Measurements from ENCODE around the gene EREG. TPM values are rescaled to one million over a fixed set of nuclear protein-coding genes. Genes with fewer than 3 reads are reported as not detected.

The EREG gene
- total RNA-seq, 4 donors from 2014 or later, result 0.07 TPM; not detected in 3

DNA sequence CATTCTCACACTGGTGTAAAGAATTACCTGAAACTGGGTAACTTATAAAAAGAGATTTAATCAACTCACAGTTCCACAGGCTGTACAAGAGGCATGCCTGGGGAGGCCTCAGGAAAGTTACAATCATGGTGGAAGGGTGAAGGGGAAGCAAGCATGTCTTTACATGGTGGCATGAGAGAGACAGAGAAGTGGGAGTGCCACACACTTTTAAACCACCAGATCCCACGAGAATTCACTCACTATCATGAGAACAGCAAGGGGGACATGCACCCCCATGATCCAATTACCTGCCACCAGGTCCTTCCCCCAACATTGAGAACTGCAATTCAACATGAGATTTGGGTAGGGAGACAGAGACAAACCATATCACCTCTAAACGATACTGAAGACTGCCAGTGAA lies 33.7 kb upstream of the EREG start:
- no peak overlapping the region for H3K27ac ChIP-seq
- H3K4me1 ChIP-seq, result no peaks in the 10 kb centered on the region
- peaks cover 0 to 3% of the 10 kb centered on the region in 2 donors for H3K27me3 ChIP-seq
- DNase-seq, result no peak
- no peaks in the 10 kb centered on the region for H3K9me3 ChIP-seq
- TF ChIP-seq POLR2A (IDR thresholded peaks at IDR 0.05), result no peak
- TF ChIP-seq, protein P1, sequence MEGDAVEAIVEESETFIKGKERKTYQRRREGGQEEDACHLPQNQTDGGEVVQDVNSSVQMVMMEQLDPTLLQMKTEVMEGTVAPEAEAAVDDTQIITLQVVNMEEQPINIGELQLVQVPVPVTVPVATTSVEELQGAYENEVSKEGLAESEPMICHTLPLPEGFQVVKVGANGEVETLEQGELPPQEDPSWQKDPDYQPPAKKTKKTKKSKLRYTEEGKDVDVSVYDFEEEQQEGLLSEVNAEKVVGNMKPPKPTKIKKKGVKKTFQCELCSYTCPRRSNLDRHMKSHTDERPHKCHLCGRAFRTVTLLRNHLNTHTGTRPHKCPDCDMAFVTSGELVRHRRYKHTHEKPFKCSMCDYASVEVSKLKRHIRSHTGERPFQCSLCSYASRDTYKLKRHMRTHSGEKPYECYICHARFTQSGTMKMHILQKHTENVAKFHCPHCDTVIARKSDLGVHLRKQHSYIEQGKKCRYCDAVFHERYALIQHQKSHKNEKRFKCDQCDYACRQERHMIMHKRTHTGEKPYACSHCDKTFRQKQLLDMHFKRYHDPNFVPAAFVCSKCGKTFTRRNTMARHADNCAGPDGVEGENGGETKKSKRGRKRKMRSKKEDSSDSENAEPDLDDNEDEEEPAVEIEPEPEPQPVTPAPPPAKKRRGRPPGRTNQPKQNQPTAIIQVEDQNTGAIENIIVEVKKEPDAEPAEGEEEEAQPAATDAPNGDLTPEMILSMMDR (IDR thresholded peaks at IDR 0.05), result no peak
- H3K36me3 ChIP-seq, result no peaks in the 10 kb centered on the region
- H3K4me3 ChIP-seq, result no peak overlapping the region
- intact Hi-C loops (cut with DNase I; ENCODE audit: low total_unique reads), result no loop called here

DNA sequence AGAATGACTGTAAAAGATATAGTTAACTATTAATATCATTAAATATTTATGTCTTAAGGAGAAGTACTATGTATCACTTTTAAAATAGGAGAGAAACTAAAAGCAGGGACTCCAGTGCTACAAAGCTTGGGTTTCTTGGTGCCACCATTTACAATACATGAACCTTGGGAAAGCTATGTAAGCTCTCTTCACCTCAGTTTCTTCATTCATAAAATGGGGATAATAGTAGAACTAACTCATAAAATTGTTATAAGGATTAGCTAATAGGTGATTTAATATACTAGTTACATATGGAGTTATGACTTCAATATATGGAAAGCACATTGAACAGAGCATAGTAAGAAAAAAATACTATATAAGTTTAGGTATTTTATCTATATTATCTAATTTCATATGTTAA lies 33.0 kb upstream of the EREG start:
- Histone ChIP-seq H3K27ac (no peak overlapping the region), H3K36me3 (no peaks in the 10 kb centered on the region), H3K4me3 (no peak overlapping the region), H3K4me1 (no peaks in the 10 kb centered on the region), H3K27me3 (no peaks in the 10 kb centered on the region), H3K9me3 (no peaks in the 10 kb centered on the region)
- TF ChIP-seq, protein P1 (IDR thresholded peaks at IDR 0.05), result no peak
- no peak for TF ChIP-seq POLR2A (IDR thresholded peaks at IDR 0.05)
- no peak for DNase-seq
- intact Hi-C loops (cut with DNase I; ENCODE audit: low total_unique reads), result no loop called here

DNA sequence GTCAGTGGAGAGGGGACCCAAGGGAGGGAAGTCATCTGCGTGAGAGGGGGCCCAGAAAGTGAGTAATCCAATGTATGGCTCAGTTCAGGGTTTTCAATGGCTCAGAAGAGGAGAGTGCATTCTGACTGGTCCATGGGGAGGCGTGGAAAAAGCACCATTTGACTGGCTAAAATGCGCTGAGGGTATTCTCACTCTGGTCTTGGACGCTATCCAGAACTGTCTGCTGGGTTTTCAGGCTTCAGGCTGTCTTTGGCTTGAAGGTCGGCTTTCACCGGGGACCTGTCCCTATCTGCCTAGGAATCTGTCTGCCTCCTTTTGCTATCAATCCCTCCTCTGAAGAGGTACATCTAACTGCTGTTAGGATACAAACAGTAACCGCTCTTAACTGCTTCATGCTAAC lies 30.3 kb upstream of the EREG start:
- H3K4me3 ChIP-seq, result no peak overlapping the region
- H3K36me3 ChIP-seq, result no peaks in the 10 kb centered on the region
- H3K9me3 ChIP-seq, result no peaks in the 10 kb centered on the region
- no peaks in the 10 kb centered on the region for H3K4me1 ChIP-seq
- no peak overlapping the region for H3K27ac ChIP-seq
- no peaks in the 10 kb centered on the region for H3K27me3 ChIP-seq
- intact Hi-C loops (cut with DNase I; ENCODE audit: low total_unique reads), result no loop called here
- DNase-seq, result no peak
- TF ChIP-seq POLR2A (IDR thresholded peaks at IDR 0.05), result no peak
- TF ChIP-seq, protein P1 (IDR thresholded peaks at IDR 0.05), result no peak

DNA sequence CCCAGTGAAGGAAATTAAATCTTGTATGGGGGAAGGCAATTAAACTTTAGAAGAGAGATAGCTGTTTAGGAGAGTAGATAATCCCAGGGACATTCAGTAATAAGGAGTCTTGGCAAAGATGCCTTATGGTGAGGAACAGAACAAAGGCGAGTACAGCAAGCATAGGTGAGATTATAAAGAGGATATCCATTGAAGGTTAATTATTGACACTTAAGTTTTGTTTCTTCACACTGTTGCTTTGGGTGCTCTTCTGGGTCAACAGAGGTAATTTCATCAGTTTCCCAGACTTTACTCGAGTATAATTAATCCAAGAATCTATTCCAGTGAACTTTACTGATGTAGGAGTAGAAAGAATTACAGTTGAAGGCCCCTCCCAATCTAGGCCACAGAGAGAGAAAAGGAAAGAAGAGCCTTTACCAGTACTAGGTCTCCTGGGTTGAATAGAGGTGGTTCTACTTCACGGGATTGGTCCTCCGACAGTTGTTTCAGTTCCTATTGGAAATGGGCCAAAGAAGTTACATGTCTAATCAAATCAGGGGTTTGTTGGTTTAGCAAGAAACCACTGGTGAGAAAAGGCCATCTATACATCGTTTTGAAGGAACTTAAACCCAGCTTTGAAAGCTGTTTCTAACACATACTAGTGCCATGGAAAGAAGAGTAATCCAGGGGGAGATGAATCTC lies 29.5 kb upstream of the EREG start:
- intact Hi-C loops (cut with DNase I; ENCODE audit: low total_unique reads), result no loop called here
- no peak for DNase-seq

DNA sequence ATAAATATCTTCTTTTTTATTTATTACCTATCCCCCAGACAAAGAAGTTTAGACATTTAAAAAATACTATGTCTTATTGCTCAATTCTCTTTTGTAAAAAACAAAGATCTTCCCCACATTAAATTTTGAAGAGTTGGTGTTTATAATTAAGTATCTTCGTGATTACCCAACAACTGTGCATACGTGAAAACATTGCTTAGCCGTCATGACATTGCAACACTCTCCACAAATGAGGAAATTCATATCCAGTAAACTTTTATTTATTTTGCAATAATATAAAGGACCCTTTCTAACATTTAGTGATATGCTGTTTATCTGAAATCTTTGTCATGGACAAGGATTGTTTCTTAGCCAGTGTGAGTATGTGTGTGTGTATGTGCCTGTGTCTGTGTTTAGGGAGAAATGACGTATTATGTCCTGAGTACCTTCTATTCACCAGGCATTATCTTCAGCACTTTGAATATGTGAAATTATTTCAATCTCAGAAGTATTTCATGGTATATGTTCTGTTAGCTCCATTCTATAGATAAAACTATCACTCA lies 26.1 kb upstream of the EREG start:
- intact Hi-C loops (cut with DNase I; ENCODE audit: low total_unique reads), result no loop called here
- no peaks in the 10 kb centered on the region for H3K36me3 ChIP-seq
- no peaks in the 10 kb centered on the region for H3K4me1 ChIP-seq
- no peak for DNase-seq
- no peaks in the 10 kb centered on the region for H3K27me3 ChIP-seq
- TF ChIP-seq, protein P1 (IDR thresholded peaks at IDR 0.05), result no peak
- TF ChIP-seq POLR2A (IDR thresholded peaks at IDR 0.05), result no peak
- H3K4me3 ChIP-seq, result no peak overlapping the region
- no peak overlapping the region for H3K27ac ChIP-seq
- H3K9me3 ChIP-seq, result no peaks in the 10 kb centered on the region

More for the DNA sequence above, 29.5 kb upstream of the EREG start:
- no peak overlapping the region for H3K27ac ChIP-seq
- H3K4me1 ChIP-seq, result no peaks in the 10 kb centered on the region
- no peaks in the 10 kb centered on the region for H3K9me3 ChIP-seq
- H3K27me3 ChIP-seq, result no peaks in the 10 kb centered on the region
- no peak for TF ChIP-seq POLR2A (IDR thresholded peaks at IDR 0.05)
- TF ChIP-seq, protein P1 (IDR thresholded peaks at IDR 0.05), result no peak
- H3K36me3 ChIP-seq, result no peaks in the 10 kb centered on the region
- no peak overlapping the region for H3K4me3 ChIP-seq

All from uterus (tissue), 4 donors.